NT2/D1 (cell line): ENCODE measurements around the gene NDUFAF8.

Experiments
- SUZ12 ChIP-seq: IDR thresholded peaks from 2 replicates; pipeline ENCODE4 v1.6.1; 2011; ENCODE audit not compliant: insufficient read length, insufficient read depth; ENCODE audit errors: extremely low read depth
- YY1 ChIP-seq: IDR thresholded peaks from 2 replicates; pipeline ENCODE4 v1.6.1; 2011; ENCODE audit not compliant: insufficient read length, insufficient read depth

DNA sequence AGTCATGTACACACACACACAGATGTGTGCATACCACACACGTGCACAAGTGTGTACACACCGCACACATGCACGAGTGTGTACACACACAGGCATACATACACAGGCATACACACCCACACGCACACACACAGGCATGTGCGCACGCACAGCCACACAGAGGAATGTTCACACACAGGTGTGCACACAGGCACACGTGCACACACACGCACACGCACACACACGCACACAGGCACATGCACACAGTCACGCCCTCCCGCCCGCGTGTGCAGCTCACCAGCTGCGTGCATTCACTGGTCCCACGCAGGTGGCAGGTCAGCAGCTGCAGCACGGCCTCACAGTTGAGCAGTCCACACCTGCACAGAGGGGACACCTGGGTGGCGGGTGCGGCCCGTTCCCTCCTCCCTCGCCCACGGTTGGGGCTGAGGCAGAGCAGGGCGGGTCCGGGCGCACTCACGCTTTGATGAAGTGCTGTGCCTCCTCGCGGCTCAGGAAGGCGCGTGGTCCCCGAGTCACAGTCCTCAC lies 7.9 kb upstream of the NDUFAF8 start:
- TF ChIP-seq YY1 (no peak), SUZ12 (no peak)
